ENCODE measurements around the gene GSE1.
A peak's percentile ranks its signal among the peaks of the same experiment; 100 is the strongest.

The GSE1 gene

DNA sequence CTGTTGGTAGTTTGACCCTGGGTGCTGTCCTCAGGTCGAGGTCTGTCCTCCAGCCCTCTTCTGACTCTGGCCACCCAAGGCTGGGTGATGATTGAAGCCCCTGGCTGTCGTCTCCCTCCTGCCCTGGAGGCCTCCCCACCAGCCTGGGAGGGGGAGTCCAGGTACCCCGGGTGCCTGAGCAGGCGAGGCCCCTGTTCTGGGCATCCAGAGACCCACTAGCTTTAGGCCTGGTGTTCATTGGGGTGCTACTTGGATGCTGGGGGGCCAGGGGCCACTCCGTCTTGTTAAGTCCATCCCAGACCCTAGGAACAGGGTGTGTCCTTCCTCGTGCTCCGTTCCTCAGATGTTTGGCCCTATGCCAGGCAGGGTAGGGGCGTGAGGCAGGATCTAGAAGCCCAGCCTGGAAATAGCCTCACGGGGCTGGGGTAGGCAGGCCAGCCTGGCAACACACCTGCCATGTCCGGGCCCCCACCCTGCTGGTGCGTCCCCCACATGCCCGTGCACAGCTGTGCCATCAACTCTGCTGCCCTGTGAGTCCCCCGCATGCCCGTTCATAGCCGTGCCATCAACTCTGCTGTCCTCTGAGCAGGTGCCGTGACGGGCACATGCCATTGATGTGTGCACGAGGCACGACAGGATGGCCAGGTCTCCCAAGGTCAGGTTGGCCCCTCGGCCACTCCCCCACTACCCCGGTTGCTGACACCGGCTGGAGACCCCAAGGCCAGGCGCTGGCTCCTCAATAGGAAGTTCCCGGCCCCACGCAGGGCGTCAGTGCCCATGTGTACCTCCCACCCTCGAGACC is 38.7 kb downstream of the GSE1 start (continued):
- TF ChIP-seq, protein P1, sequence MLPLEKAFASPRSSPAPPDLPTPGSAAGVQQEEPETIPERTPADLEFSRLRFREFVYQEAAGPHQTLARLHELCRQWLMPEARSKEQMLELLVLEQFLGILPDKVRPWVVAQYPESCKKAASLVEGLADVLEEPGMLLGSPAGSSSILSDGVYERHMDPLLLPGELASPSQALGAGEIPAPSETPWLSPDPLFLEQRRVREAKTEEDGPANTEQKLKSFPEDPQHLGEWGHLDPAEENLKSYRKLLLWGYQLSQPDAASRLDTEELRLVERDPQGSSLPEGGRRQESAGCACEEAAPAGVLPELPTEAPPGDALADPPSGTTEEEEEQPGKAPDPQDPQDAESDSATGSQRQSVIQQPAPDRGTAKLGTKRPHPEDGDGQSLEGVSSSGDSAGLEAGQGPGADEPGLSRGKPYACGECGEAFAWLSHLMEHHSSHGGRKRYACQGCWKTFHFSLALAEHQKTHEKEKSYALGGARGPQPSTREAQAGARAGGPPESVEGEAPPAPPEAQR (tag by site-specific recombination; IDR thresholded peaks at IDR 0.05), result no peak
- TF ChIP-seq, protein P2, sequence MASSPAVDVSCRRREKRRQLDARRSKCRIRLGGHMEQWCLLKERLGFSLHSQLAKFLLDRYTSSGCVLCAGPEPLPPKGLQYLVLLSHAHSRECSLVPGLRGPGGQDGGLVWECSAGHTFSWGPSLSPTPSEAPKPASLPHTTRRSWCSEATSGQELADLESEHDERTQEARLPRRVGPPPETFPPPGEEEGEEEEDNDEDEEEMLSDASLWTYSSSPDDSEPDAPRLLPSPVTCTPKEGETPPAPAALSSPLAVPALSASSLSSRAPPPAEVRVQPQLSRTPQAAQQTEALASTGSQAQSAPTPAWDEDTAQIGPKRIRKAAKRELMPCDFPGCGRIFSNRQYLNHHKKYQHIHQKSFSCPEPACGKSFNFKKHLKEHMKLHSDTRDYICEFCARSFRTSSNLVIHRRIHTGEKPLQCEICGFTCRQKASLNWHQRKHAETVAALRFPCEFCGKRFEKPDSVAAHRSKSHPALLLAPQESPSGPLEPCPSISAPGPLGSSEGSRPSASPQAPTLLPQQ (tag by site-specific recombination; IDR thresholded peaks at IDR 0.05), result no peak
- no peak for TF ChIP-seq ZIC2 (tag by site-specific recombination; IDR thresholded peaks at IDR 0.05)
- TF ChIP-seq, protein P3, sequence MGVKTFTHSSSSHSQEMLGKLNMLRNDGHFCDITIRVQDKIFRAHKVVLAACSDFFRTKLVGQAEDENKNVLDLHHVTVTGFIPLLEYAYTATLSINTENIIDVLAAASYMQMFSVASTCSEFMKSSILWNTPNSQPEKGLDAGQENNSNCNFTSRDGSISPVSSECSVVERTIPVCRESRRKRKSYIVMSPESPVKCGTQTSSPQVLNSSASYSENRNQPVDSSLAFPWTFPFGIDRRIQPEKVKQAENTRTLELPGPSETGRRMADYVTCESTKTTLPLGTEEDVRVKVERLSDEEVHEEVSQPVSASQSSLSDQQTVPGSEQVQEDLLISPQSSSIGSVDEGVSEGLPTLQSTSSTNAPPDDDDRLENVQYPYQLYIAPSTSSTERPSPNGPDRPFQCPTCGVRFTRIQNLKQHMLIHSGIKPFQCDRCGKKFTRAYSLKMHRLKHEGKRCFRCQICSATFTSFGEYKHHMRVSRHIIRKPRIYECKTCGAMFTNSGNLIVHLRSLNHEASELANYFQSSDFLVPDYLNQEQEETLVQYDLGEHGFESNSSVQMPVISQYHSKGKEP (tag by site-specific recombination; IDR thresholded peaks at IDR 0.05), result no peak
- no peak for TF ChIP-seq ZNF23 (tag by site-specific recombination; IDR thresholded peaks at IDR 0.05; ENCODE audit: borderline replicate concordance)
- no peak for TF ChIP-seq ZNF768 (tag by site-specific recombination; IDR thresholded peaks at IDR 0.05)
- TF ChIP-seq, protein P4, sequence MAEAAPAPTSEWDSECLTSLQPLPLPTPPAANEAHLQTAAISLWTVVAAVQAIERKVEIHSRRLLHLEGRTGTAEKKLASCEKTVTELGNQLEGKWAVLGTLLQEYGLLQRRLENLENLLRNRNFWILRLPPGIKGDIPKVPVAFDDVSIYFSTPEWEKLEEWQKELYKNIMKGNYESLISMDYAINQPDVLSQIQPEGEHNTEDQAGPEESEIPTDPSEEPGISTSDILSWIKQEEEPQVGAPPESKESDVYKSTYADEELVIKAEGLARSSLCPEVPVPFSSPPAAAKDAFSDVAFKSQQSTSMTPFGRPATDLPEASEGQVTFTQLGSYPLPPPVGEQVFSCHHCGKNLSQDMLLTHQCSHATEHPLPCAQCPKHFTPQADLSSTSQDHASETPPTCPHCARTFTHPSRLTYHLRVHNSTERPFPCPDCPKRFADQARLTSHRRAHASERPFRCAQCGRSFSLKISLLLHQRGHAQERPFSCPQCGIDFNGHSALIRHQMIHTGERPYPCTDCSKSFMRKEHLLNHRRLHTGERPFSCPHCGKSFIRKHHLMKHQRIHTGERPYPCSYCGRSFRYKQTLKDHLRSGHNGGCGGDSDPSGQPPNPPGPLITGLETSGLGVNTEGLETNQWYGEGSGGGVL (tag by site-specific recombination; IDR thresholded peaks at IDR 0.05), result no peak
- TF ChIP-seq ZSCAN23 (tag by site-specific recombination; IDR thresholded peaks at IDR 0.05), result no peak
- TF ChIP-seq, protein P5, sequence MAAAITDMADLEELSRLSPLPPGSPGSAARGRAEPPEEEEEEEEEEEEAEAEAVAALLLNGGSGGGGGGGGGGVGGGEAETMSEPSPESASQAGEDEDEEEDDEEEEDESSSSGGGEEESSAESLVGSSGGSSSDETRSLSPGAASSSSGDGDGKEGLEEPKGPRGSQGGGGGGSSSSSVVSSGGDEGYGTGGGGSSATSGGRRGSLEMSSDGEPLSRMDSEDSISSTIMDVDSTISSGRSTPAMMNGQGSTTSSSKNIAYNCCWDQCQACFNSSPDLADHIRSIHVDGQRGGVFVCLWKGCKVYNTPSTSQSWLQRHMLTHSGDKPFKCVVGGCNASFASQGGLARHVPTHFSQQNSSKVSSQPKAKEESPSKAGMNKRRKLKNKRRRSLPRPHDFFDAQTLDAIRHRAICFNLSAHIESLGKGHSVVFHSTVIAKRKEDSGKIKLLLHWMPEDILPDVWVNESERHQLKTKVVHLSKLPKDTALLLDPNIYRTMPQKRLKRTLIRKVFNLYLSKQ (tag by site-specific recombination; IDR thresholded peaks at IDR 0.05; ENCODE audit: borderline replicate concordance), result no peak
- TF ChIP-seq, protein P6, sequence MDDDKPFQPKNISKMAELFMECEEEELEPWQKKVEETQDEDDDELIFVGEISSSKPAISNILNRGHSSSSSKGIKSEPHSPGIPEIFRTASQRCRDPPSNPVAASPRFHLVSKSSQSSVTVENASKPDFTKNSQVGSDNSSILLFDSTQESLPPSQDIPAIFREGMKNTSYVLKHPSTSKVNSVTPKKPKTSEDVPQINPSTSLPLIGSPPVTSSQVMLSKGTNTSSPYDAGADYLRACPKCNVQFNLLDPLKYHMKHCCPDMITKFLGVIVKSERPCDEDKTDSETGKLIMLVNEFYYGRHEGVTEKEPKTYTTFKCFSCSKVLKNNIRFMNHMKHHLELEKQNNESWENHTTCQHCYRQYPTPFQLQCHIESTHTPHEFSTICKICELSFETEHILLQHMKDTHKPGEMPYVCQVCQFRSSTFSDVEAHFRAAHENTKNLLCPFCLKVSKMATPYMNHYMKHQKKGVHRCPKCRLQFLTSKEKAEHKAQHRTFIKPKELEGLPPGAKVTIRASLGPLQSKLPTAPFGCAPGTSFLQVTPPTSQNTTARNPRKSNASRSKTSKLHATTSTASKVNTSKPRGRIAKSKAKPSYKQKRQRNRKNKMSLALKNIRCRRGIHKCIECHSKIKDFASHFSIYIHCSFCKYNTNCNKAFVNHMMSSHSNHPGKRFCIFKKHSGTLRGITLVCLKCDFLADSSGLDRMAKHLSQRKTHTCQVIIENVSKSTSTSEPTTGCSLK (tag by site-specific recombination; IDR thresholded peaks at IDR 0.05), result no peak
- TF ChIP-seq ZNF354C (tag by site-specific recombination; IDR thresholded peaks at IDR 0.05; ENCODE audit: borderline replicate concordance, low read depth), result no peak
- no peak for TF ChIP-seq ZNF19 (tag by site-specific recombination; IDR thresholded peaks at IDR 0.05; ENCODE audit: low read depth)
- TF ChIP-seq ZNF324 (tag by site-specific recombination; IDR thresholded peaks at IDR 0.05), result no peak
- no peak for TF ChIP-seq ZNF707 (tag by site-specific recombination; IDR thresholded peaks at IDR 0.05)
- no peak for TF ChIP-seq ZNF501 (tag by site-specific recombination; IDR thresholded peaks at IDR 0.05)
- TF ChIP-seq, protein P7, sequence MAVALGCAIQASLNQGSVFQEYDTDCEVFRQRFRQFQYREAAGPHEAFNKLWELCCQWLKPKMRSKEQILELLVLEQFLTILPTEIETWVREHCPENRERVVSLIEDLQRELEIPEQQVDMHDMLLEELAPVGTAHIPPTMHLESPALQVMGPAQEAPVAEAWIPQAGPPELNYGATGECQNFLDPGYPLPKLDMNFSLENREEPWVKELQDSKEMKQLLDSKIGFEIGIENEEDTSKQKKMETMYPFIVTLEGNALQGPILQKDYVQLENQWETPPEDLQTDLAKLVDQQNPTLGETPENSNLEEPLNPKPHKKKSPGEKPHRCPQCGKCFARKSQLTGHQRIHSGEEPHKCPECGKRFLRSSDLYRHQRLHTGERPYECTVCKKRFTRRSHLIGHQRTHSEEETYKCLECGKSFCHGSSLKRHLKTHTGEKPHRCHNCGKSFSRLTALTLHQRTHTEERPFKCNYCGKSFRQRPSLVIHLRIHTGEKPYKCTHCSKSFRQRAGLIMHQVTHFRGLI (tag by site-specific recombination; IDR thresholded peaks at IDR 0.05), result peak; percentile 46; the same call in 1 of the 2 replicates
- TF ChIP-seq KLF9 (tag by site-specific recombination; IDR thresholded peaks at IDR 0.05; ENCODE audit: low read depth), result peak; percentile 54
- peak; percentile 61 for TF ChIP-seq GLIS1 (tag by site-specific recombination; IDR thresholded peaks at IDR 0.05)
- TF ChIP-seq RBAK (tag by site-specific recombination; IDR thresholded peaks at IDR 0.05), result no peak
- TF ChIP-seq ZNF585B (tag by site-specific recombination; IDR thresholded peaks at IDR 0.05), result no peak
- TF ChIP-seq ZNF174 (tag by site-specific recombination; IDR thresholded peaks at IDR 0.05), result no peak
- TF ChIP-seq ZNF121 (tag by site-specific recombination; IDR thresholded peaks at IDR 0.05), result no peak
- no peak for TF ChIP-seq PRDM1 (tag by site-specific recombination; IDR thresholded peaks at IDR 0.05)
- TF ChIP-seq, protein P8, sequence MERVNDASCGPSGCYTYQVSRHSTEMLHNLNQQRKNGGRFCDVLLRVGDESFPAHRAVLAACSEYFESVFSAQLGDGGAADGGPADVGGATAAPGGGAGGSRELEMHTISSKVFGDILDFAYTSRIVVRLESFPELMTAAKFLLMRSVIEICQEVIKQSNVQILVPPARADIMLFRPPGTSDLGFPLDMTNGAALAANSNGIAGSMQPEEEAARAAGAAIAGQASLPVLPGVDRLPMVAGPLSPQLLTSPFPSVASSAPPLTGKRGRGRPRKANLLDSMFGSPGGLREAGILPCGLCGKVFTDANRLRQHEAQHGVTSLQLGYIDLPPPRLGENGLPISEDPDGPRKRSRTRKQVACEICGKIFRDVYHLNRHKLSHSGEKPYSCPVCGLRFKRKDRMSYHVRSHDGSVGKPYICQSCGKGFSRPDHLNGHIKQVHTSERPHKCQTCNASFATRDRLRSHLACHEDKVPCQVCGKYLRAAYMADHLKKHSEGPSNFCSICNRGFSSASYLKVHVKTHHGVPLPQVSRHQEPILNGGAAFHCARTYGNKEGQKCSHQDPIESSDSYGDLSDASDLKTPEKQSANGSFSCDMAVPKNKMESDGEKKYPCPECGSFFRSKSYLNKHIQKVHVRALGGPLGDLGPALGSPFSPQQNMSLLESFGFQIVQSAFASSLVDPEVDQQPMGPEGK (tag by site-specific recombination; IDR thresholded peaks at IDR 0.05), result peak; percentile 65; the same call in 1 of the 2 replicates
- no peak for TF ChIP-seq ZBTB7A (tag by site-specific recombination; IDR thresholded peaks at IDR 0.05; ENCODE audit: low read depth)
